ENCODE measurements around the gene SLC24A4.

- TF ChIP-seq CTCF (IDR thresholded peaks at IDR 0.05) (no peak), POLR2A (IDR thresholded peaks at IDR 0.05) (no peak)
Measured at GRCh38 chr14:92521058-92521415, 198.1 kb downstream of the SLC24A4 start.

Data from uterus (tissue), 2 donors.